GM12878 (cell line): ENCODE results near the gene PTPRN2. TPM values are rescaled to one million over a fixed set of nuclear protein-coding genes. Genes with fewer than 3 reads are reported as not detected.

Source experiments
- BRCA1 ChIP-seq: IDR thresholded peaks from 2 replicates; pipeline ENCODE4 v1.6.1; 2011; ENCODE audit warnings: low read depth, low read length, improper control_type of control experiment
- E4F1 ChIP-seq: fragments of 450-650 bp; IDR thresholded peaks from 2 replicates; pipeline ENCODE4 v1.6.1; 2018; ENCODE audit warnings: borderline replicate concordance, mild to moderate bottlenecking; ENCODE audit not compliant: partially characterized antibody
- IRF4 ChIP-seq: IDR thresholded peaks from 2 replicates; pipeline ENCODE4 v1.6.1; 2011; ENCODE audit warnings: low read depth, low read length
- MLLT1 ChIP-seq: fragments of 450-650 bp; IDR thresholded peaks from 2 replicates; pipeline ENCODE4 v1.6.1; 2016; ENCODE audit warnings: mild to moderate bottlenecking
- NRF1 ChIP-seq: conservative IDR thresholded peaks from 2 replicates; pipeline ENCODE4 v1.6.1; 2011; ENCODE audit warnings: mild to moderate bottlenecking, low read depth, low read length, improper control_type of control experiment
- PAX5 ChIP-seq: IDR thresholded peaks from 2 replicates; pipeline ENCODE4 v1.6.1; 2011; ENCODE audit warnings: low read depth, low read length, borderline replicate concordance
- ZNF687 ChIP-seq: fragments of 450-650 bp; IDR thresholded peaks from 2 replicates; pipeline ENCODE4 v1.6.1; 2017; ENCODE audit warnings: mild to moderate bottlenecking, moderate library complexity
- polyA plus RNA-seq, 11 experiments: library from polyadenylated mRNA; depleted of rRNA in 4 of 11; unstranded in 6 of 11; stranded (reverse) in 5 of 11; fragments of >200 nt; fragmentation: Nextera tagmentation in 4 of 11; fragmentation: Illumina TruSeq in 1 of 11; extraction: Ambion mirVana in 4 of 11; extraction: Trizol in 1 of 11; gene quantifications; 1 replicate in 1 of 11; 2 replicates in 10 of 11; pipeline versions ENCODE4 v1.2.1 to v1.2.3, GENCODE V29; 2011 to 2016; ENCODE audit warnings: inconsistent platforms in 2 of 11, missing spikeins in 2 of 11, low read depth in 1 of 11
- total RNA-seq, 4 experiments: library from RNA; depleted of rRNA in 3 of 4; stranded (reverse); fragments of >200 nt in 3 of 4; fragmentation: Illumina TruSeq in 1 of 4; extraction: Trizol in 1 of 4; gene quantifications; 2 replicates each; pipeline versions ENCODE4 v1.2.1 to v1.2.3, GENCODE V29; 2013 to 2021

Gene PTPRN2
- total and polyA plus RNA-seq, 10 of the 15 experiments (the other 5 are each of a cell fraction or from before 2014, with no cell fraction given) = 5.4 TPM; not detected in 9

- TF ChIP-seq ZNF687 (no peak), PAX5 (no peak), NRF1 (no peak), MLLT1 (no peak), E4F1 (no peak), IRF4 (no peak), BRCA1 (no peak)
- TF ChIP-seq, all 136 proteins: peak for 0
Measured at GRCh38 chr7:157519798-157520244, 1067.8 kb downstream of the PTPRN2 start (continued).
